Measurements from ENCODE around the gene CAMTA1.

Gene CAMTA1

DNA sequence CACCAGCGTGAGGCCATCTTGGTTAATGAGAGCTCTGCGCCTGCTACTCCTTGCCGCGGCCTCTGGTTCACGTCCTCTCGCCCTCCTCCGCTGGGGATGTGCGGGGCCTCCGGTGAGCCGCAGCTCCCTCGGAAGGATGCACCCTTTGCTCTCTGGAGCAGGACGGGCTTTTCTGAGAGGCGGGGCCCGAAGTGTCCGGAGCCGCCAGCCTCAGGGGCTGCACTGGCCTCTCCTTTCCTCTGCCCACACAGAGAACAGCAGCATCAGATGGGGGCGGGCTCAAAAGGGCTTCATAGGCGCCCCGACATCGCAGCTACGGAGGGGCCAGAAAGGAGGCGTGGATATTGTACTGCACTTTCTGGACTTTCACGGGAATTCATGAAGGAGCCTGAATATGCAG, 284.7 kb downstream of the CAMTA1 start:
- no peak for TF ChIP-seq CTCF (IDR thresholded peaks at IDR 0.05; ENCODE audit: low read depth, low read length, missing control alignments)
- no peak for DNase-seq (ENCODE audit: low read depth)
- H3K4me3 ChIP-seq (ENCODE audit: low read depth, low read length) = no peak overlapping the region

- peak; percentile 5 for DNase-seq (ENCODE audit: low read depth)
- H3K4me3 ChIP-seq (ENCODE audit: low read depth, low read length) = no peak overlapping the region
- TF ChIP-seq CTCF (IDR thresholded peaks at IDR 0.05; ENCODE audit: low read depth, low read length, missing control alignments) = peak; percentile 96
These were observed 285.3 kb downstream of the CAMTA1 start for GRCh38 chr1:7070389-7071029.

DNA sequence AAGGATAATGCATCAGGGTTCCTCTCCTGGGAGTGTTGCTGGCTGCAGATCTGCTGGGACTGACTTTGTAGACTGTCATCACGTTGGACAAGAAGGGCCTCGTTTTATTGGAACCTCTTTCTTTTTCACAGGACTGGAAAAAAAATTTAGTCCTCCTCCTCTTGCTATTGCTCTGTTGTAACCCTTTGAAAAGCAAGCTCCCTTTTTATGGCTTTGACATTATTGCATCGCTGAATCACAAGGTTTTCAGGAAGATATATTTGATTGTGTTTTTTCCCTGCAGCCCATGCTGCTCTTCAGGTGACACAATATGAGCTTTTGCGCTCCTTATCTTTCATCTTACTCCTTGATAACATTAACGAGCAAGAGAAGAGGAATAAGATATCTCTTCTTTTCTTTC, 290.9 kb downstream of the CAMTA1 start:
- no peak for DNase-seq (ENCODE audit: low read depth)
- no peak for TF ChIP-seq CTCF (IDR thresholded peaks at IDR 0.05; ENCODE audit: low read depth, low read length, missing control alignments)
- H3K4me3 ChIP-seq (ENCODE audit: low read depth, low read length) = no peak overlapping the region

GRCh38 chr1:7076572-7076971, 291.3 kb downstream of the CAMTA1 start:
- no peak for TF ChIP-seq CTCF (IDR thresholded peaks at IDR 0.05; ENCODE audit: low read depth, low read length, missing control alignments)
- H3K4me3 ChIP-seq (ENCODE audit: low read depth, low read length) = no peak overlapping the region
- no peak for DNase-seq (ENCODE audit: low read depth)

DNA sequence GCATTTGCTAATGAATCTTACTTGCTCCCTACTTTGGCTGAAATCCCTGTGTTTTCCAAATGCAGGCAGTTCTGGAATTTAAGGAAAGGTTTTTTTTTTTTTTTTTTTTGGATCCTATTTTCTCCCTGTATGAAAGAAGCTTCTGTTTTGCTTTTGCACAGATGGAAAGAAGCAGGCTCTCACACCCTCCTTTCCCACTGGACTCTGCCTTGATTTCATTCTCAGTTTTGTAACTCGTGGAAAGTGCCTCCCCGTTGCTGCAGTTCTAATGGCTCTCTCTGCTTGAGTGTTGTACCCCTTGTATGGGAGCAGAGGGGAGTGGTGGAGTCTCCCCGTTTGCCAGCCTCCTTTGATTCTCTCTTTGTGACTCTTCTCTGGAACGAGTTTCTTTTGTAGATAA, 291.9 kb downstream of the CAMTA1 start:
- TF ChIP-seq CTCF (IDR thresholded peaks at IDR 0.05; ENCODE audit: low read depth, low read length, missing control alignments) = no peak
- H3K4me3 ChIP-seq (ENCODE audit: low read depth, low read length) = no peak overlapping the region
- no peak for DNase-seq (ENCODE audit: low read depth)

GRCh38 chr1:7077970-7078369, 292.7 kb downstream of the CAMTA1 start:
- no peak for DNase-seq (ENCODE audit: low read depth)
- no peak overlapping the region for H3K4me3 ChIP-seq (ENCODE audit: low read depth, low read length)
- TF ChIP-seq CTCF (IDR thresholded peaks at IDR 0.05; ENCODE audit: low read depth, low read length, missing control alignments) = no peak

- H3K4me3 ChIP-seq (ENCODE audit: low read depth, low read length) = no peak overlapping the region
- no peak for TF ChIP-seq CTCF (IDR thresholded peaks at IDR 0.05; ENCODE audit: low read depth, low read length, missing control alignments)
- no peak for DNase-seq (ENCODE audit: low read depth)
These were observed 294.4 kb downstream of the CAMTA1 start for GRCh38 chr1:7079637-7080036.

All from GM12864 (cell line).